K562 (cell line): ENCODE measurements around the gene CYRIA. TPM values are rescaled to one million over a fixed set of nuclear protein-coding genes. Genes with fewer than 3 reads are reported as not detected.

Source experiments
- BRD4 ChIP-seq: fragments of 200-600 bp; sonication (generic); IDR thresholded peaks from 2 replicates; pipeline ENCODE4 v1.6.1; 2017; ENCODE audit warnings: inconsistent platforms
- CBX5 ChIP-seq: IDR thresholded peaks from 2 replicates; pipeline ENCODE4 v1.6.1; 2014; ENCODE audit warnings: low read depth, borderline replicate concordance
- CEBPZ ChIP-seq: fragments of 150-350 bp; IDR thresholded peaks from 2 replicates; pipeline ENCODE4 v1.6.1; 2014; ENCODE audit warnings: low read depth, mild to moderate bottlenecking, low read length, borderline replicate concordance
- CHD2 ChIP-seq: IDR thresholded peaks from 2 replicates; pipeline ENCODE4 v1.6.1; 2011; ENCODE audit warnings: low read depth, low read length
- DPF2 ChIP-seq: fragments of 450-650 bp; IDR thresholded peaks from 2 replicates; pipeline ENCODE4 v1.6.1; 2016
- E2F4 ChIP-seq: sonication (generic); formaldehyde crosslinking; IDR thresholded peaks from 2 replicates; pipeline ENCODE4 v1.8.0; 2022; ENCODE audit warnings: mild to moderate bottlenecking, low read depth, missing genetic modification reagents
- FOXA1 ChIP-seq: fragments of 450-650 bp; IDR thresholded peaks from 2 replicates; pipeline ENCODE4 v1.6.1; 2016; ENCODE audit warnings: mild to moderate bottlenecking, borderline replicate concordance
- FOXK2 ChIP-seq, 2 experiments: fragments of 450-650 bp; IDR thresholded peaks in 1 of 2; conservative IDR thresholded peaks in 1 of 2; 2 replicates each; pipeline ENCODE4 v1.6.1; 2016; ENCODE audit warnings: low read depth in 2 of 2, mild to moderate bottlenecking in 1 of 2
- MYC ChIP-seq, 2 experiments: fragments of 250-450 bp in 1 of 2; sonication (Bioruptor Pico) in 1 of 2; IDR thresholded peaks; 2 replicates each; pipeline versions ENCODE4 v1.5.1 to v1.6.1; 2012 to 2021; ENCODE audit warnings: low read depth in 2 of 2, borderline replicate concordance in 1 of 2, improper control_type of control experiment in 1 of 2, low read length in 1 of 2, mild to moderate bottlenecking in 1 of 2, moderate library complexity in 1 of 2
- NR0B1 ChIP-seq: fragments of 450-650 bp; IDR thresholded peaks from one replicate; pipeline ENCODE4 v1.6.1; 2018; ENCODE audit warnings: mild to moderate bottlenecking, moderate library complexity; ENCODE audit not compliant: partially characterized antibody
- PREB ChIP-seq: sonication (generic); formaldehyde crosslinking; IDR thresholded peaks from 2 replicates; pipeline ENCODE4 v1.8.1; 2023; ENCODE audit warnings: mild to moderate bottlenecking, missing genetic modification reagents
- RUNX1 ChIP-seq: sonication (generic); IDR thresholded peaks from 2 replicates; pipeline ENCODE4 v1.6.1; 2016; ENCODE audit warnings: antibody characterized with exemption, low read depth
- UBTF ChIP-seq, 2 experiments: IDR thresholded peaks; 2 replicates each; pipeline ENCODE4 v1.6.1; 2012; ENCODE audit warnings: improper control_type of control experiment in 2 of 2, low read depth in 2 of 2, low read length in 2 of 2, borderline replicate concordance in 1 of 2
- ZNF449 ChIP-seq: fragments of 250-450 bp; sonication (Bioruptor Pico); IDR thresholded peaks from 2 replicates; pipeline ENCODE4 v1.8.0; 2022; ENCODE audit warnings: moderate library complexity, mild to moderate bottlenecking, inconsistent platforms
- ZSCAN29 ChIP-seq: fragments of 450-650 bp; IDR thresholded peaks from 2 replicates; pipeline ENCODE4 v1.6.1; 2017
- polyA plus RNA-seq, 8 experiments: library from polyadenylated mRNA; depleted of rRNA in 4 of 8; stranded (reverse) in 5 of 8; unstranded in 3 of 8; fragments of >200 nt; fragmentation: Nextera tagmentation in 2 of 8; fragmentation: Illumina TruSeq in 1 of 8; extraction: Ambion mirVana in 2 of 8; extraction: Trizol in 1 of 8; gene quantifications; 2 replicates each; pipeline versions ENCODE4 v1.2.1 to v1.2.3, GENCODE V29; 2011 to 2014; ENCODE audit warnings: inconsistent platforms in 1 of 8, missing spikeins in 1 of 8
- total RNA-seq, 7 experiments: library from RNA; depleted of rRNA in 6 of 7; stranded (reverse); fragments of >200 nt in 6 of 7; fragmentation: Illumina TruSeq in 2 of 7; extraction: Trizol in 2 of 7; gene quantifications; 2 replicates each; pipeline versions ENCODE4 v1.2.1 to v1.2.3, GENCODE V29; 2011 to 2021; ENCODE audit warnings: low replicate concordance in 1 of 7

CYRIA gene
- total and polyA plus RNA-seq, 9 of the 15 experiments (the other 6 are each of a cell fraction or from before 2014, with no cell fraction given): 0.84 to 5.6 (median 3.0) TPM

- TF ChIP-seq PREB (CRISPR knock-in tag) (no peak), E2F4 (CRISPR knock-in tag) (no peak), MYC (IDR thresholded peaks at IDR 0.05; ENCODE audit: low read depth, low read length) (peak; percentile 52; the same call in 1 of the 2 replicates), MYC (CRISPR knock-in tag; IDR thresholded peaks at IDR 0.05; ENCODE audit: borderline replicate concordance, low read depth) (no peak), ZSCAN29 (no peak), BRD4 (0 out of 2 replicates have a peak, but pooled peaks have one; percentile 33), CHD2 (no peak), FOXK2 (conservative IDR thresholded peaks at IDR 0.05 in 1 of 2, IDR thresholded peaks at IDR 0.05 in 1 of 2; ENCODE audit: low read depth in 2 of 2) (no peak), NR0B1 (no peak), CBX5 (no peak), UBTF (IDR thresholded peaks at IDR 0.05; ENCODE audit: borderline replicate concordance in 1 of 2, low read depth in 2 of 2, low read length in 2 of 2) (no peak), FOXA1 (no peak), ZNF449 (peak; percentile 59; the same call in 1 of the 2 replicates), RUNX1 (no peak), DPF2 (peak; percentile 78), CEBPZ (no peak)
Observed at GRCh38 chr2:16645775-16646559, 19.7 kb downstream of the CYRIA start (continued).
